Measurements from ENCODE around the gene MTHFD1L.
"Not testable (repeated sequence)": the region's sequence is repeated elsewhere in the genome, so short reads cannot be mapped to it uniquely, and the experiment has no call there.

The MTHFD1L gene

DNA sequence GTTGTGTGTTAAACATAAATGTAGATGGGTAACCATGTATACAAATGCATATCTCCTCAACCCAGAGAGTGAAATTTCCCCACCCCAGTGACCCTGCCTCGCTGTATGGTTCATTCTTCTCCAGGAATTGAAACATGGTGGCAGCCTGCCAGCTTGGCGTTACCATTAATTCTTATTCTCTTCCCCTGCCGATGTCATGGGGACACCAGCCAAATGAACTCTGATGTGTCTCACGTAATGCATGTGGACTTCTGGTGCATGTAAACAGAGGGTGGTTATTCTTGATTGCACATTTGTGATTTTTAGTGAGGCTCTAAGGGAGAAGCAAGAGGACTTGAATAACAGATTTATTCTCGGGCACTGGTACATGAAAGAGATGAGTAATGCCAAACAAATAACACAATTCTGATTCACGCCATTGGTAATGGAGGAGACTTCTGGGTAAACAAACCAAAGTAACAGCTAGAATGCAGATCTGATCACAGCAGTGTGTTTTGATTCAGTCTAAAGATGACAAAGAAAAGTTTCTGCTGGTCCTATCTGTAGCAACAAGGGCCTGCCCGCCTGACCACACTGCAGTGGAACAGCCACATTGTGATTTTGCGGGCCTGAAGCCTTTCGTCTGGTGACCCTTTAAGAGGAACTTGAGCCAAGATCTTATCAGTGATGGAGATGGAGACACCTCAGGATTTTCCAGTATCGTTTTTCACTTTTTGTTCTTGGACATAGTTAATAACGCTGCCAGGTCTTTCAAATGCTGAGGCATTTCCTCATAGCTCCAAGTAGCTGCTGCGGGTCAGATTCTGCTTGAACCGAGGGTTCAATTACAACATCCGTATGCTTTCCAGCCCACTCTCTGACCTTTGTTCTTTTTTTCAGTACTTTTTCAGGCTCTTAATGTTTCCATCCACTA, 202.4 kb downstream of the MTHFD1L start:
- no peak for DNase-seq (ENCODE audit: low read depth in 2 of 2)

DNA sequence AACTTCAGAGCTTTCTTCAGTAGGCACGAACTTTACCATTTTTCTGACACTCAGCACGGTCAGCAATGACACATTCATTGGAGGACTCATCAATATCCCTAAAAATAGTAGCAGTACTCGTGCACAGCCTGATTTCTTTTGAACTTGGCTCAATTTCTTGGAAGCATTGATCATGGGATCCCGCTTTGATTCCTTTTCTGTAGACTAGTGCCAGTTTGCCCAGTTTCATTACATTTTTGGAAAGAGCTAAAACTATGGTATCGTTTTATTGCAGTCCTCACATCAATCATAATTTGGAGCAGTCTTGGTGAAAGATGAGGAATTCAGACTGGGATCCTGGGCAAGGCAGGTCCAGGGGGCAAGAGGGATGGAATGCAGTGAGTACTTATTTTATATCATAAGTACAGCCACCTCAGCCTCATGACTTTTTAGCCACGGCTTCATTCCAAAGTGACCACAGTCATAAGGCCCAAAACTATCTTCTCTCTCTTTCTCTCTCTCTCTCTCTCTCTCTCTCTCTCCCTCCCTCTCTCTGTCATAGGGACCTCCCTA, 203.3 kb downstream of the MTHFD1L start:
- DNase-seq (ENCODE audit: low read depth in 2 of 2): no peak

DNA sequence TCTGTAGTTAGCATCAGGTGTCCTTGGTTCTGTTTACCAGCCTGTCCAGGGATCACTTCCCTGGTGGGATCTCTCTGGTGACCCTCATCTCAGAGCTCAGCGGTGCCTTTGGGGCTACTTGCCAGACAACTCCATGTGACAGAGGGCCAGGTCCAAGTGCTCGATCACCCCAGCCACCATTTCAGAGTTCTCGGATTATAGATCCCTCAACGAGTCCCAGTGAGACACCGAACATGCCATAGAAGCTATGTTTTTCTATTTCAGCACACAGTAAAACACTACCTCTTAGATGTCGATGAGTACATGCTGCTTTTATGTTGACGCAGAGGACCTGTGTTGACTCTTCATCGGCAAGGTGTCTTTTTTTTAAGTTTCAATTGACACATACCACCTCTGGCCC, 204.1 kb downstream of the MTHFD1L start:
- DNase-seq (ENCODE audit: low read depth in 2 of 2): no peak

DNA sequence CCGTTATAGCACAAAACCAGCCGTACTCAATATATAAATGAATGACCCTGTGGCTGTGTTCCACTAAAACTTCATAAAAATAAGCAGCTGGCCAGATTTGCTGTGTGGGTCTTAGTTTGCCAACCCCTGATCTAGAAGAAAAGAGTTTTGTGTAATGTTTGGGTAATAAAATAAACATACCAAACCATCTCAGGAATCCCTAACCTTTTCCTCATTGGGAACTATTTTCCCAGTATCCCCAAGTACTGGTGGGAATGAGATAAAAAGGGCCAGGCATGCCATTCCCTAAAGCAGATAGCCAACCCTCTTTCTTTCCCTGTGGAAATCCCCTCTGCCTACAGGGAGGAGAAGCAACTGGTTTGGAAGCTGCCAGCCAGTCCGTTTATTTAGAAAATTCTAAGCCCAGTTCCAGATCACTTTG, 205.1 kb downstream of the MTHFD1L start:
- no peak for DNase-seq (ENCODE audit: low read depth in 2 of 2)

DNA sequence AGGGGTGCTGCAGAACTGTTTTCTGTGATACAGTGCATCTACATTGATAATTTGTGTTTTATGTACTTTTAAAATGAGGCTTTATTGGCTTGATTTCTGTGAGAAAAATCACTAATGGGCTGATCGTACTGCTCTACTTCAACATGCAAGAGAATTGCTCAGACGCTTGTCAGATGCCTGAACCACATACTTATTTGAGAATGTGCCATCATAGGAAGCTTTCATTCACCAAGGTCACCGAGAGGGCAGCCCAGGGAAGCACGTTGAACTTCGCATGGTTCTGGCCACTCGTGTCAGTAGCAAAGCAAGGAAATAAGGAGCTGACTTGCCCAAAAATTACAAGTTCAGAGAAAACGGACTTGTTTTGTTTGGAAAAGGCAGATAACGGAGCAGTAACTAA, 205.8 kb downstream of the MTHFD1L start:
- no peak for DNase-seq (ENCODE audit: low read depth in 2 of 2)

DNA sequence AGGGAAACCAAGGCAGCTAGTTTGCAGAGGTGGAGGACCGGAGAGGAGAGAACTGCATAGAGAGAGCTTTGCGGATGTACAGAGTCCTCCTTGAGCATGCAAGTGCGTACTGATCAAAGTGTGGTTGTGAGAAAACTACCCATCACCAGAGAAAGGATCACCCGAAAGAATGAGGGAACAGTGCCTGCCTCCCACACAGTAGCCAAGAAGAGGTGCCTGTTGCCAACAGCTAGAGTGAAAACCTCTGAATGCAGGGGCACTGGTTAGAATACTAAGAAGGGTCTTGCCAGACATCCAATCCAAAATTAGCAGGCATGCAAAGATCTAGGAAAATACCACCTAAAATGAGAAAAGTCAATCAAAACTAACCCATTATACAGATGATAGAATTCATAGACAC, 207.6 kb downstream of the MTHFD1L start:
- no peak for DNase-seq (ENCODE audit: low read depth in 2 of 2)

DNA sequence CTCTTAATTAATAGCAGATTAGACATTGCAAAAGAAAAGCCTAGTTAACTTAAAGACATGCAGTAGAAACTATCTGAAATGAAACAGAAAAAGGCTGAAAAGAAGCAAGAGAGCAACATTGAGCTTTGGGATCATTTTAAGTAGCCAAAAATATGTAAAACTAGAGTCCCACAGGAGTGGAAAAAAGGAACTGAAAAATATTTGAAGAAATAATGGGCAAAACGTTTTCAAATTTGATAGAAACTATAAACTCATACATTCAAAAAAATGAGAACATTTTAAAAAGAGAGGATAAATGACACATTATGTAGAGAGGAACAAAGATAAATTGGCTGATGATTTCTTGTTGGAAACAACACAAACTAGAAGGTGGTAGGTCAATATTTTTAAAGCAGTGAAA, 208.2 kb downstream of the MTHFD1L start:
- DNase-seq (ENCODE audit: low read depth in 2 of 2): no peak

DNA sequence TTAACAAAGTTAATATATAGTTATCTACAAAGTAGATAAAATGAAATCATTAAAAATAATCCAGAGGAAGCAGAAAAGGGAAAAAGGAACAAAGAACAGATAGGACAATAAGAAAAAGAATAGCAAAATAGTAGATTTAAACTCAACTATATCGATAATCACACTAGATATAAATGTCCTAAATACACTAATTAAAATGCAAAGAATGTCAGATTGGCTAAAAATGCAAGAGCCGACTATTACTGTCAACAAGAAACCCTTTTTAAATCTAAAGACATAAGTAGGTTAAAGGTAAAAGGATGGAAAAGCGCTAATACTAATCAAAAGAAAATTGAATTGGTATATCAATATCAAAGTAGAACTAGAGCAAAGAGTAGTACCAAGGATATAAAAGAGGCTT, 209.5 kb downstream of the MTHFD1L start:
- DNase-seq (ENCODE audit: low read depth in 2 of 2): no peak

DNA sequence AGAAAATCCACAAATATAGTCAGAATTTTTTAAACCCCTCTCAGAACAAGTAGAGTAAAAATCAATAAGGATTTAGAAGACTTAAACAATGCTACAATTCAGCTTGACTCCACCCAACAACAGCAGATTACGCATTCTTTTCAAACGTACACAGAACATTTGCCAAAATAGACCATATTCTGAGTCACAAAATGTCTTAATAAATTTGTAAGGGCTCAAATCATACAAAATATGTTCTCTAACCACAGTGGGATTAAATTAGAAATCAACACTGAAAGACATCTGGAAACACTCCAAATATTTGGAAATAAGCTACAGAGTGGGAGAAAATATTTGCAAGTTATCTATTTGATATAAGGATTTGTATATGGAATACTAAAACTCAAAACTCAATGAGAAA, 210.0 kb downstream of the MTHFD1L start:
- no peak for DNase-seq (ENCODE audit: low read depth in 2 of 2)

DNA sequence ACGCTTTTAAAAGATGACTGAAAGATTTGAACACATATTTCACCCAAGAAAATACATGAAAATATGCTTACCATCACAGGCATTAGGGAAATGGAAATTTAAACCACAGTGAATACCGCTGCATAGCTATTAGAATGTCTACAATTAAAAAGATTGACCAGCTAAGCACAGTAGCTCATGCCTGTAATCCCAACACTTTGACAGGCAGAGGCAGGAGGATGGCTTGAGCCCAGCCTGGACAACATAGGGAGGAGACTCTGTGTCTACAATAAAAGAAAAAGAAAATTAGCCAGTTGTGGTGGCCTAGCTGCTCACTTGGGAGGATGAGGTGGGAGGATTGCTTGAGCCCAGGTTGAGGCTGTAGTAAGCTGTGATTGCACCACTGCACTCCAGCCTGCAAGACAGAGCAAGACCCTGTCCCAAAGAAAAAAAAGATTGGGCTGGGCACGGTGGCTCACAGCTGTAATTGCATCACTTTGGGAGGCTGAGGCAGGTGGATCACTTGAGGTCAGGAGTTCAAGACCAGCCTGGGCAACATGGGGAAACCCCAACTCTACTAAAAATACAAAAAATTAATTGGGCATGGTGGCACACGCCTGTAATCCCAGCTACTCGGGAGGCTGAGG, 210.5 kb downstream of the MTHFD1L start:
- no peak for DNase-seq (ENCODE audit: low read depth in 2 of 2)

DNA sequence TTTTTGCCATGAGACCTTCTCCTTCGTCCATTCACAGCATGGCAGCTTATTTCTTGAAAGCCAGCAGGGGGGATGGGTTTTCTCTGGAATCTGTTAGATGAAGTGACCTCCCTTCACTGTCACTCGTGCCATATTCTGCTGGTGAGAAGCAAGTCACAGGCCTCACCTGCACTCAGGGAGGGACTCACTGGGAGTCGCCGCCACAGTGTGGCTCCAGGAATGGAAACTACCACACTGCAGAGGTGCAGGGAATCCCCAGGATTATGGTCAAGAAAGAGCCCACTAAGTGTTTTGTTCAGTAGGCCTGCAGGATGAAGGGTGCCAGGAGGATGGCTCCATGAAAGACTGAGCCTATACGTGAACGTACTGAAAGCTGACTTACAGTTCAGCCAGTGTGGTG, 213.2 kb downstream of the MTHFD1L start:
- no peak for DNase-seq (ENCODE audit: low read depth in 2 of 2)

DNA sequence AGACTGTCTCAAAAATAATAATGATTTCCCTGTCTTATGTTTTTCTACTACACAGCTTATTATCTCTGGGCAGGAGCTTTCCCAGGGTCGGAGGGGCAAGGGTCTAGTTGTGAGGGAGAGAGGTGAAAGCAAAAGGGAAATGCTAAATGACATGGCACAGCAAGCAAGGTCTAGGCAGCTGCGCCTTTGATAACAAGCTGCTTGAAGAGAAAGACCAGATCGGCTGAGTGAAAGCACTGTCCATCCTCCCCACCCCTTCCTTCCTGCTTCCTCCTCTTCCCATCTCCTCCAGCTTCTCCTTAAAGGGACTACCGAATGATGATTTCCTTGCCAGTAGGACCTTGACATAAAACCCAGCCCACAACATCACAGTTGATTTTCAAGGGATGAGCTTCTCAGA, 216.2 kb downstream of the MTHFD1L start:
- no peak for DNase-seq (ENCODE audit: low read depth in 2 of 2)

DNA sequence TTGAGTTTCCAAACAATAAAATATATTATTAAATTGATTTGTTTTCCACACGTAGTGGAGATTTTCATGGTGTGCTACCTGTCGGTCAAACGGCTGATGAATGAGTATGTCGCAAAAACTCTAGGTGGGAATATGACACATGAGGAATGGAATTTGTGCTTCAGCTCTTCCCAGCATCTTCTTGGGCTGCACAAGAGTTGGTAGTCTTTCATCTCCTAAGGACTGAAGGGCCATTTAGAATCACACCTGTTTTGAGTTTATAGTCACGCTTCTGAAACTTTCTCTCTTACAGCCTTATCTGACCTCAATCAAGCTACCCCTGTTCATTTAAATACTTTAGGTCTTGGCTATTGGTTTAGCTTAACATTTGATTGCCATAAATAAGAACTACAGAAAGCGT, 216.6 kb downstream of the MTHFD1L start:
- no peak for DNase-seq (ENCODE audit: low read depth in 2 of 2)

DNA sequence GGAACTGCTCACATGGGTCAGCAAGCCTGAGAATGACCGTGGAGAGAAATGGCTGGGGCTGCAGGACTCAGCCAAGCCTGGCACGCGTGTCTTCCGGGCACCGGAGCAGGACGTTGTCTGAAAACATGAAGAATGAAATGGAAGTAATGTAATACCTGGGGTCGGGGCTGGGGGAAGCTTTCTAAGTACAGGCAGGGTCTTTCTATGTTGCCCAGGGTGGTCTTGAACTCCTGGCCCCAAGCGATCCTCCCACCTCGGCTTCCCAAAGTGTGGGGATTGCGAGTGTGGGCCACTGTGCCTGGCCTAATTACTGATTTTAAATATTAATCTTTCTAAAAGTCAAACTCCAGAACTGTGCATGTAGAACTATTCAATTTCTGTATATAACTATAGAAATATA, 218.8 kb downstream of the MTHFD1L start:
- no peak for DNase-seq (ENCODE audit: low read depth in 2 of 2)

DNA sequence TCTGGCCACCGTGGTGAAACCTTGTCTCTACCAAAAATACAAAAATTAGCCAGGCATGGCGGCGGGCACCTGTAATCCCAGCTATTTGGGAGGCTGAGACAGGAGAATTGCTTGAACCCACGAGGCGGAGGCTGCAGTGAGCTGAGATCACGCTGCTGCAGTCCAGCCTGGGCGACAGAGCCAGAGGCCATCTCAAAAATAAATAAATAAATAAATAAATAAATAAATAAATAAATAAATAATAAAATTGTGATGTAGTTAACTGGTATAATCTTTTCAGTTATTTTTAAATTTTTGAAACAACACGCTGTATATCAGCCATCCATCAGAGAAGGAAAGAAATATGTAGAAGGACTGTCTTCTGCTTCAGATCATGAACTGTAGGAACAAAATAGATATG, 221.6 kb downstream of the MTHFD1L start:
- DNase-seq (ENCODE audit: low read depth in 2 of 2): not testable (repeated sequence)

DNA sequence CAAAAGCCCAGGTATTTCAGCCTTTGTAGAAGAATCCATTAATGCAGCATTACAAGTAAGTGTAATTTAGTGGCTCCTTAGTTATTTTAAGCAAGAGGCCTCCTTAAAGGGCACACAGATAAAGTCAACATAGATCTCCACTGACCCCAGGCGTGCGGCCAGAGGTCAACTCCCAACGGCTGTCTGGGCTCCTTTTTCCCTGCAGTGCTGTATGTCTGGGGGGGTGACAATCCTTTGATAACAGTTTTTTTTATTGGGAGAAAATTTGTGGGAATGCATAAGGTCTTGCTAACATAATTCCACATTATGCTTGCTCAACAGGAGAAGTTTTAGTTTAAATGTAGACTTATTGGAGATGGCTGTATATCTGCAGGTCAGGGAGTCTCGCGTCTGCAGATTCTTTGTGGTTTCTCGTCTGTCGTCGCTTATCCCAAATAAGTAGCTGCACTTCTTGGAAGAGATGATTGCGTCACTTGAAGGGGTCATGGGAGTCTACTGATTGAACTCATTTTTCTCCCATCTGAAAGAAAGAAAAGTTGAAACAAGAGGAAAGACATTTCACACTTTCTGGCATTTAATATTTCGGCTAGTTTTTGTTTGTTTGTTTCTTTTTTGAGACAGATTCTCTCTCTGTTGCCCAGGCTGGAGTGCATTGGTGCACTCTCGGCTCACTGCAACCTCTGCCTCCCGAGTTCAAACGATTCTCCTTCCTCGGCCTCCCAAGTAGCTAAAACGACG, 222.5 kb downstream of the MTHFD1L start:
- no peak for DNase-seq (ENCODE audit: low read depth in 2 of 2)

DNA sequence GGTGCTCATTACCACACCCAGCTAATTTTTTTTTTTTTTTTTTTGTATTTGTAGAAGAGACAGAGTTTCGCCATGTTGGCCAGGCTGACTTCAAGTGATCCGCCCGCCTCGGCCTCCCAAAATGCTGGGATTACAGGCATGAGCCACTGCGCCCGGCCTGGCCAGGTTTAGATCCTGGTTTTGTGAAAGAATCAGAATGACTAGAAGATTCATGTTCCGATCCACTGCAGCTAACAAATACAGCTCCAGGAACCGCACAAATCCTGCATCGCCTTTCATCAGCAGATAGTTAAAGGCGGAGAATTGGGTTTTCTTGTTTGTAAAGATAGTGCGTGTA, 223.1 kb downstream of the MTHFD1L start:
- no peak for DNase-seq (ENCODE audit: low read depth in 2 of 2)

DNA sequence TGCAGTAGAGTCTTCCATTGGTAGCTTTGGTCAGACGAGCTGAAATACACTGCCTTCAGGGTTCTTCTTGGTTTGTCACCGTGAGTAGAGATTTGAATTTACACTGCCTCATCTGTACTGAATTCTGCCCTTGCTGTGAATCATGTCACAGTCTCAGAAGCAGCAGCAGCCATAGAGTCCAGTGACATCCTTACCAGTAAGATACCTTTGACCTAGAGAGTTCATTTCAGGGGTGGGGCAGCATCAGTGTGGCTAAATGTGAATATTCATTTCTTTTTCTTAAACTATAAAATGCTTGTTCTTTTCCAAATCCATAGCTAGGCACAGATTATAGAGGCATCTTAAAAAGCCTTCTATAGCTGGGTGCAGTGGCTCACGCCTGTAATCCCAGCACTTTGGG, 223.5 kb downstream of the MTHFD1L start:
- no peak for DNase-seq (ENCODE audit: low read depth in 2 of 2)

DNA sequence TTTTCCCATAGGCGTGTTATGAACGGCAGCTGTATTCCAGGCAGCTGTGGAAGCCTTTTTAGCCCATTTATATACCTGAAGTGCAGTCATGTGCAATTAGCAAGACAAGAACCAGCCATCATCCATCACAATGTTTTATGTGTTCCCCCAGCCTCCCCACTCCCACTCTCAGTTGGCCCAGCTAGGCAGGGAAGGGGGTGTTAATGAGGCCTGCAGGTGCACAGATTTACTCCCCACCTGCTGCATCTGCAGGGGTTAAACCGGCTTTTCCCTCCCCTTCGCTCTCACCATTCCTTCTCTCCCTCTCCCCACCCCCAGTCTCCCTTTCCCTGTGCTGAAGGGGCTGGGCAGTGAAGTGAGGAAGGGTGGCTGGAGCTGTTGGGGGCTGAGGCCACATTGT, 224.5 kb downstream of the MTHFD1L start:
- no peak for DNase-seq (ENCODE audit: low read depth in 2 of 2)

DNA sequence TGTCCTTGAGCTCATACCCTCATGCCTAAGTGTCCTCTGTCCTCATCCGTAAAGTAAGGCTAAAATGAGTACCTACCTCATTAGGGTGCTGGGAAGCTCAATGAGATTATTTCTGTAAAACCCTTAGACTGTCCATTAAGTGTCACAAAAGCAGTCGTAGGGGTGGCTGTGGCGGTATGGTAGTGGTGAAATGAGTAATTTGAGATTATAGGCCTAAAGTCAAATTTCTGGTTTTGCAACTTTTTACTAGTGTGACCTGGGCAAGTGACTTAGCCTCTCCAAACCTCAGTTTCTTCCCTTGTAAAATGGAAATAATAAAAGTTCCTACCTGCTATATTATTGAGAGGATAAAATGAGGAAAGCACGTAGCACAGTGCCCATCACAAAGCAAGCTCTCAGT, 226.1 kb downstream of the MTHFD1L start:
- no peak for DNase-seq (ENCODE audit: low read depth in 2 of 2)

DNA sequence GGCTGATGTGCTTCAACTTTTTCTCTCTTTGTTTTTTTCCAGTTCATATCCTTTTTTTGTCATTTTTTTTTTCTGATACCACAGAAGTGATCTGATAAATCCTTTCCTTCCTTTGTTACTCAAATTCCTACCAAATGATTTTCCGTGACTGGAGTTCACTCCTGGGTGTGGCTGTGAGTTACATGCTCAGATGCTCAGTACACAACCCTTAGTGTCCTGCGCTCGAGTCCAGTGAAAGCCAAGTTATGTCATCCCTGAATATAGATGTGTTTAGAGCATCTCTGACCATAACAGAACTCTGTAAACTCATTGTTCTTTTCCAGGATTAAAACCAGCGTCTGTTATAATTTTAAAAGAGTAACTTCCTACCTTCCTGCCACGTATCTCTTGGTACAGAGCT, 227.1 kb downstream of the MTHFD1L start:
- no peak for DNase-seq (ENCODE audit: low read depth in 2 of 2)

DNA sequence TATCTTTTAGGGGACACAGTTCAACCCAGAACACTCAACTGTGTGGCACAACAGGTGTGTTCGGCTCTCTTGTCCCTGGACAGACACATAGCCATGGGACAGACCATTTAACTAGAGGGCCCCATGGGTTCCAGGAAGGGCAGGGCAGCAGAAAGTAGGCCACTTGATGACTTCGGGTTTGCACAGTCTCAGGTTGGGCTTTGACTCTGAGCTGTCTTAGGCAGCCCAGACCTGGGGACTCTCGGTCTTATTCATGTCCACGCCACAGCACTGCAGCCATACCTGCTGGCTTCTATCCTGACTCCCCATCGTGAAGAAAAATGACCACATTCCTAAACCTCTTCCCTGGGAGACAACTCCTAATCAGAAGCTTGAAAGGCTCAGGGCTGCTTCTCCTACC, 228.2 kb downstream of the MTHFD1L start:
- DNase-seq (ENCODE audit: low read depth in 2 of 2): no peak

Measured in stimulated activated CD4-positive, alpha-beta T cell treated with anti-CD3 and anti-CD28 coated beads, Interleukin-15, amount 100 ng/mL, for 48 hours (primary cell).